ENCODE data around the gene ESPNL.
"Not testable (repeated sequence)": the region's sequence is repeated elsewhere in the genome, so short reads cannot be mapped to it uniquely, and the experiment has no call there.

ESPNL gene

DNA sequence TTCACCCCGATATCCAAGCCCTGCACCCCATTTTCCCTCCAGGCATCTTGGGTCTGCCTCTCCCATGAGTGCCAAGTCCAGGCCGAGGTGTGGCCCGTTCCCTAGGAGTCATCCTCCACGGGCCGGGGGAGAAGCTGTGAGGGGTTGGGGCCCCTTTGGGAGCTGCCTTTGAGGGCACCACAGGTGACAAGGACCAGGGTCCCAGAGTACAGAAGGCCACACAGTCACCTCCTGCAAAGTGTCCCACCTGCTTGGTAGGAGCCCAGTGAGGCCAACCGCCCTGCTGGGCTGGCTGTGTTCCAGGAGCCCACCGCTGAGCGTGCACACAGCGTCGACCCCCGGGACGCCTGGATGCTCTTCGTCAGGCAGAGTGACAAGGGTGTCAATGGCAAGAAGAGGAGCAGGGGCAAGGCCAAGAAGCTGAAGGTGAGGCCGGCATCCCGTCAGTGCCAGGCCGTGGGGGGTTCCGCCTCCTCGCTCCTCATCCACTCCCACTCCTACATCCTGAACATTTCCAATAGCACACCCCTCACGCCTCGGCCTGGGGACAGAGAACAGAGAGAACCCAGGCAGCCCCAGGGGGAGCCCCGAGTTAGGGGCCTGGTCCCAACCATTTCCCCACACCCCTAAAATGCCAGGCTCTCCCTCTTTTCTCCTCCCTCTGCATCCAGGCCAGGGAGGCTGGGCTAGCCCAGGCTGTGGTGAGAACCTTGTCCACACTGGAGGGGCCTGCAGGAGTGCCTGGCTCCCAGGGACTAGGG, 61.3 kb downstream of the ESPNL start:
- no peak for DNase-seq

DNA sequence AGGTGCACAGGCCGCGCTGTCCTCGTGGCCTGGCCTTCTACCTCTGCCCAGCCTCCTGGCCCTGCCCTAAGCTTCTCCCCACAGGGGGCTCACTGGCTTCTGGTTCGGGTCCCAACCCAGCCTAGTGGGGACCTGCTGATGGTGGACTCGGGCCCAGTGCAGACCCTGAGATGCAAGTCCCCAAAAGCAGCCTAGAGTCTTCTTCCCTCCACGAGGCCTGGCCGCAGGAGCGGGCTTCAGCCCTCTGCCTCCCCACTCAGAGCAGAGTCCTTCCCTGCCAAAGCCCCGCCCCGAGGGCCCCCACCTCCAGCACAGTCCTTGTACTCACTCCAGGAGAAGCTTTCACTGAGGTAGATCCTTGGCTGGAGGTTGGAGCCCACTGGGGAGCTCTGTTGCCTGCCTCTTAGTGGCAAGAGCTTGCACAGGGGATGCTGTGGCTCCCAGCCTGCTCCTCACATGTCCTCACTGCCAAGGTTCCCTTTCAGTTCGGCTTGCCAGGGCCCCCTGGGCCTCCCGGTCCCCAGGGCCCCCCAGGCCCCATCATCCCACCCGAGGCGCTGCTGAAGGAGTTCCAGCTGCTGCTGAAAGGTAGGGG, 62.2 kb downstream of the ESPNL start:
- DNase-seq = no peak

DNA sequence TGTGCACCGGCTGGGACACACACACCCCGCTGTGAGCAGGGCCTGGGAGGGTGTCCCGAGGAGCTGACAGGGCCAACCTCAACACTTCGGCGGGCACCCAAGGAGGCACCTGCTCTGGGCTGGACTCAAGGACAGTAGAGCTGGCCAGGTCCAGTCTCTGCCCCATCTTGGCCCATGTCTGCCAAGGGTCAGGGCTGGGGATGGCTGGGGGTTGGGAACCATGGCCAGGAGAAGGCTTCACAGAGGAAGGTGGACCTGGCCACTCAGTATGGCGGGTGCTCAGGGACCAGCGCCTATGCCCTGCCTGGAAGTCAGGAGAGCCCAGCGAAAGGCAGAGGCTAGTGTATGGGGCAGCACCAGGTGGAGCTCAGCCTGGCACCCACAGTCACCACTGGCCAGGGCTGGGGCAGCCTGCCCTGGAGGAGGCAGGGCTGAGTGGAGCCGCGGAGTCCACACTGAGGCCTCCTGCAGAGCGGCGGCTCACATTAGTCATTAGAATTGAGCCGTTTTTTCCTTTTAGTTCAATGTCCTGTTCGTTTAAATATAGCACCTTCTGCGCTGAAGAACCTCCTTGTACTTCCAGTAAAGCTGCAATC, 62.8 kb downstream of the ESPNL start:
- no peak for DNase-seq

DNA sequence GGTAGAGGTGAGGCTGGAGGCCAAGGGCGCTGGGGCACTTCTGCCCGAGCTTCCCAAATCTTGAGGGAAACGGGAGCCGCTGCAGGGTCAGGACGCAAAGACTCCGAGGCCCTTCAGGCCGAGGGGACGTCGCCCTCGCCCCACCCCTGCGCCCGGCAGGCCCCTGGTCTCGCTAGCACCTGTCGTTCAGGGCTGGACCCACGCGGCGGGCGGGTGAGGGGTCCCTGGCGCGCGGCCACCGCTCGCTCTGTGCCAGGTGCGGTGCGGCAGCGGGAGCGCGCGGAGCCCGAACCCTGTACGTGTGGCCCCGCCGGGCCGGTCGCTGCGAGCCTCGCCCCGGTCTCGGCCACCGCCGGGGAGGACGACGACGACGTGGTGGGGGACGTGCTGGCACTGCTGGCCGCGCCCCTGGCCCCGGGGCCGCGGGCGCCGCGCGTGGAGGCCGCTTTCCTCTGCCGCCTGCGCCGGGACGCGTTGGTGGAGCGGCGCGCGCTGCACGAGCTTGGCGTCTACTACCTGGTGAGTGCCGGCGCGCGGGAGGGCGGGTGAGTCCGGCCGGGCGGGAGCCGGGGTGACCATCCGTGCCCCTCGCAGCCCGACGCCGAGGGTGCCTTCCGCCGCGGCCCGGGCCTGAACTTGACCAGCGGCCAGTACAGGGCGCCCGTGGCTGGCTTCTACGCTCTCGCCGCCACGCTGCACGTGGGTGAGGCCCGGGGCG, 63.5 kb downstream of the ESPNL start:
- DNase-seq = no peak

DNA sequence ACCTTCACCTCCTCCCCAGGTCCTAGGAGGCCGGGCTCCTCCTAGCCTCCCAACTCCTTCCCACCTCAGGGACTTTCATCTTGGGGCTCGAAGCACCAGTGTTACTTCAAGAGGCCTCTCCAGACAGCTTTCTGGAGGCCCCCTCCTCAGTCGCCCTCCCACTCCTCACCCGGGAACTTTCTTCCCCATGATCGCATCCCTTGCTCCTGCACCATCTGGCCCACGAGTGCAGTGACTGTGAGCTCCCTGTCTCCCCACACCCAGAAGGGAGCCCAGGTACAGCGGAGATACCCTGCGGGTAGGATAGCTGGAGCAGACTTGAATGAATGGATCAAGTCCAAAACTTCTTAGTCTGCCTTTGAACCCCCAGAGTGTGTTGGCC, 64.8 kb downstream of the ESPNL start:
- DNase-seq = no peak

DNA sequence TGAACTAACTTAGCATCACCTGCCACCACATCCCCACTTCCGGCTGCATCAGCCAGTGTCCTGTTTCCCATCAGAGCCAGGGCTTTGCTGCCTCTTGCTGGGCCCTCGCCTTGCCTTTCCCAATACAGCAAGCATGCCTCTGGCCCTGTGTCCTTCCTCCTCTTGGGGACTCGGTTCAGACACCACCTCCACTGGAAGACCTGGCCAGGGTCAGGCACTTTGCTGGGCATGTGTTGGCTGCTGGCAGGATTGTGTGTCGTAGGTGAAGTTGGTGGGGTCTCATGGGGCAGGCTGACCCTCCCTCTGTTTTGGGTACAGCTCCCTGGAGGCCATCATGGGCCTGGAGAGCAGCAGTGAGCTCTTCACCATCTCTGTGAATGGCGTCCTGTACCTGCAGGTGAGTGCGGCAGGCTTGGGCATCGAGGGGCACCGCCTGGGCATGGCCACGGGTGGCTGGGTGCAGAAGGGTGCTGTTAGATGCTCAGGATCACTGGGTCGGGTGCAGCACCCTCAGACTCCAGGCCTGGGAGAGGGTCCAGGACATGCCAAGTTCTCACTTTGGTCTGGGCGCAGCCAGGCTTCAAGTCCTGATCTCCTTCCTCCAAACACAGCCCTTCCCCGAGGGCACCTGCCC, 65.3 kb downstream of the ESPNL start:
- DNase-seq = no peak

DNA sequence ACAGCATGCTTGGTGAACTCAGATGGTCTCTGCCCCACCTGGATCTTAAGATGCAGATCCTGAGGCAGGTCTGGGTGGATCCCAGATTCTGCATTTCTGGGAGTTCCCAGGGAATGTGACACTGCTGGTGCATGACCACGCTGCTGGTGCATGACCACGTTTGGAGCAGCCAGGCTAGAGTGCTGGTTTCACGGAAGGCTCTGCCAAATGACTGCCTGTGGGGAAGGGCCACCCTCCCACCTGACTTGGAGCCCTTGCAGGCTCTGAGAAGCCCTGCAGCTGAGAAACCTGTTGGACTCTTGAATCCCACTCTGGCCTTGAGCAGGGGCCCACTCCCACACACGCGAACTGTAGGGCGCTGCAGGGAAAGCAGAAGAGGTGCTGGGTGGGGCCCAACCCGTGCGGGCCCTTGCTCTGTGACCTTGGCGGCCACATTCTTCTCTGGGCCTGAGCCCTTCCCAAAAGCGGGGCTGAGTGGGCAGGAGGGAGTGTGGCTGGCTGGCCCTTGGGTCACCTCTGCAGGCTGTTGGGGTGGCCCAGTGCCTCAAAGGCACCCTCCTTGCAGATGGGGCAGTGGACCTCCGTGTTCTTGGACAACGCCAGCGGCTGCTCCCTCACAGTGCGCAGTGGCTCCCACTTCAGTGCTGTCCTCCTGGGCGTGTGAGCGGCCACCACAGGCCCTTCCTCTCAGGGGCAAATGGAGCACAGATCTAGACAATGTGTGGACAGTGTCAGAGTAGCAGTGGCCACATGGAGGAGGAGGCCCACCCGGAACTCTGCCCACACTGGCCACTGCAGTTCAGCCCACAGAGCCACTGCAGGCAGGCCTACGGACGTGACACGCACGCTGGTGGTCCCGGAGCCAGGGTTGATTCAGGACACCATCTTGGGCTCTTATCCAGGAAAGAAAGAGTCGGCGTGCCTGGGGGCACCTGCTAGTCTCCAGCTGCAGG, 66.5 kb downstream of the ESPNL start:
- DNase-seq = no peak

DNA sequence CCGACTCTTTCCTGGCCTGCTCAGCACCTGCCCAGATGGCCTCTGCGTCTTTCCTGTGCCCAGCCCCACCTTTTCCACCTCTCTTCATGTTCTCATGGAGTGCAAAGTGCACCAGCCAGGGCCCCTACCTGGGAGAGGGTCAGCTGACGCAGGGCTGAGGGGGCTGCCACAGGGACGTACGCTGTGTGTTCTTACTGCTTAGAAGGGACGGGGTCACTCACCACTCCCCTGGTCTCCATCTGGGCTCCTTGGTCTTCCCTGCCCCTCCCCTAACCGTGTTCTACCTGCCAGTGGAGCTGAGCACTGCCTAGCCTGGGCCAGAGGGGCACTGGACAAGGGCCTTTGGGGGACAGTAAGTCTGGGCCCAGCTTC, 67.2 kb downstream of the ESPNL start:
- DNase-seq = no peak

DNA sequence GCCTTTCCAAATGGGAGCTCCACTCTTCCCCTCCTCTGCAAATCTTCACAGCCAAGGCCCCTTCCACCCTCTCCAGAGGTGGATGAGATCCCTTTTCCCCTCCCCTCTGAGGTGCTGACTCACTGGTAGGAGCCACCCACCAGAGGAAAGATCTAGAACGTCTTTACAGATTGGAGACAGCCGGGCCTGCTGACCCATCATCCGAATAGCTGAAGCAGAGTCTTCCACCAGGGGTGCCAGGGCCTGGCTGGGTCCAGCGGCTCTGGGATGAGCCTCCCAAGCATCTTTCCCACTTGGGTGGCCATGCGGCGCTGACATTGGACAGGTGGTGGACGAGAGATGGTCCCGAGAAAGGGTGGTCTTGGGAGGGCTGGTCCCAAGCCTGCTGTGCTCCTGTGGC, 67.6 kb downstream of the ESPNL start:
- no peak for DNase-seq

DNA sequence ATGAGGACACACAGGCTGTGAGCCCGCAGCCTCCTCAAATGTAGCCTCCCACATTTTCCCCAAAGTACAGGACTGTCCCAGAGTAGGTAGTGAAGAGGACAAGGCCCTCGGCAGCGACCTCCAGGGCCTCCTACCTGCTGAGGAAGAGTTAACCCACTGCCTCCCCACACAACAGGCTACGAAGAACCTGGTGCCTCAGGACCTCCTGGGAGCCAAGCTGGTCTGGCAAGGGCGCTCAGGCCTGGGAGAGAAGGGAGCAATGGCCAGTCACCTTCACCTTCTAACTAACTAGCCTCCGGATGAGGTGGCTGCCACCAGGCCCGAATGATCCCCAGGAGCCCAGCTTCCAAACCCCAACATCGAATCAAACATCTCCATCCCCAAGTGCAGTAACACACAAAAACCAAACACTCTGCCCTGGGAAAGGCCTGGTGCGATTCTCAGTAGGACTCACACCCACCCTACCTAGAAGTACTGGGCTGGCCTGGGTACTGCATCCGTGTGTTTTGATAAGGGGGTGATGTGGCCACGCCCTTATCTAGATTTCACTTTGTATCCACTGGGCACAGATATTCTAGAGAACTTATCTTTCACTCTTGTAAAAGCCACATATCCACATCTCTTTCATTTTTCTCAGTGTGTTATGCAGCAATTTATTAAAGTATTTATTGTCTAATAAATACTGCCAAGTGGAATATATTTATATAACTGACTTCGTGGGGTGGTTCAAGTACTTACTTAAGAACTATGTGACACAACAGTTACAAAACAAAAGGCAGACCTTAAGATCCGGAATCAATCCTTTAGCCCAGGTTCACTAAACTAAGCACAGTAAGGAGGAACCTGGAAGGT, 68.3 kb downstream of the ESPNL start:
- DNase-seq = no peak

DNA sequence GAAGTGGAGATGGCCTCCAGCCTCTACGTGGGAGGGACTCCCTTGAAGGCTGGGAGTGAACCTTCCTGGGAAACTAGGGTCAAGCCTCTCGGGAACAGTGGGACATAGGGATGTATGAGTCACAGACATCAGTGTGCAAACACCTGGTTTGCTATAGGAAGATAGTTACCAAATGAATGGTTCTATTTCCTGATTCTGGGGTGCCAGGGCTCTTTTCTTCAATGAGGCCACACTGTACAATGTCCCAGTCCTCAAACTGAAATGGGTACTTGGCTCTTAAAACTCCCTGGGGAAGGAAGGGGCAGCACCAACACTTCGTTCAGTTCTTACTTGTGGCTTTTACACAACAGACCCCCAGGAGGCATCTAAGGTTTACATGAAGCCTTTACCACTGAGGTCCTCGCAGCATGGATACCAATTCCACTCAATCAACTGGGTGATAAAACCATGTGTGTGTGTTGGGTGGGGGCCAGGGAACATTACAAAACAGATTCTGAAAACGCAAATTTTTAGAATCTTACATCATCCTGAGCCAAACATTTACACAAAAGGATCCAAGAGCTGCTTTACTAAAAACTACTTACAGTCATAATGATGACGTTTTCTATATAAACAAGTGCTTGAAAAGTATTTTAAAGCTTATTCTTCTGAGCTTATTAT, 69.0 kb downstream of the ESPNL start:
- DNase-seq = no peak

DNA sequence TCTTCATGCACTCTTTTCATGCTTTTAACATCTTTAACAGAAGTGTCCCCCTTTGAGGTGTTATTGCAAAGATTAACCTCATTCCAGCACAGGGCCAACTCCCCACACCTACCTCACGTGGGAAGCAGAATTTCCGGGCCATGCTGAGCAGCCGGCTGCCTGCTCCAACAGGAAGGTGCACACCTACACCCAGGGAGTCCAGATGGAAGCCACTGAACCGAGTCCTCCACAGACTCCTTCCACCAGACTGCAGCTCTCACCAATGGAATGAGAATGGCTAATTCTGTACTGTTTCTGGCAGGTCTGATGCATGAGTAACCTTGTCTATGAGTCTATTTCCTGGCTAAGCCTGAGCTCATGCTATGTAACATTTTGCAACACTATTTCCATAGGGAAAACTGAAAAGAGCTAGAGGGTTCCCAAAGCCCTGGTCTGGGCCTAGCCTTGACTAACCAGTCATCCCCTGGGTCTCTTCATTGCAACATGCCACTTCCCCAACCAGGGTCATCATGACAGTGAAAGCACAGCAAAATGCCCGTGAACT, 69.6 kb downstream of the ESPNL start:
- DNase-seq = no peak

DNA sequence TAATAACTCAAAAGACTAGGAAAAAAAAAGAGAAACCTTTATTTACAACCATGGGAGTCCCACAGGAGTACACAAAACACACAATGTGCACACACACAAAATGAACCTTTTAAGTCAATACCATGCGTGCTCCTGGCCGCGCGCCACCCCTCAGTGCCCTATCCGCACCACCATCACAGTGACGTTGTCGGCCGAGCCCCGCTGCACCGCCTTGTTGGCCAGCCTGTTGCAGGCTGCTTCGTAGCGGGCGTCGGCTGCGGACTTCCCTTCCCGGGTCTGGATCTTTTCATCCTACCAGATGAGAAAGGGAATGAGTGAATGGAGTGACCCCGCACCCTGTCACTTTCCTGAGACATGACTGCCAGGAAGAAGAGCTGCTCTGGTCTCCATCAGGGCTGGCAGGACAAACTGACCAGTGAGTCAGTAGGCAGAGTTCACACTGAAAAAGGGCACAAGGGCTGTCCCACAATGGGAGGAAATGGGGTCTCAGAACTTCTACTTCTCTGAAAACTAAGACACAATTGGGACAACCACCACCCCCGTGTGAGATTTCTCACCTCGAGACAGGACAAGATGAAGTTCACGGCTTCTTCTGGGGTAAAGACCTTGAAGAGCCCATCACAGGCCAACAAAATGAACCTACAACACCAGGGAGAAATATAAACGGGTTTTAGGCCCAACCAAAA, 70.4 kb downstream of the ESPNL start:
- DNase-seq = no peak

DNA sequence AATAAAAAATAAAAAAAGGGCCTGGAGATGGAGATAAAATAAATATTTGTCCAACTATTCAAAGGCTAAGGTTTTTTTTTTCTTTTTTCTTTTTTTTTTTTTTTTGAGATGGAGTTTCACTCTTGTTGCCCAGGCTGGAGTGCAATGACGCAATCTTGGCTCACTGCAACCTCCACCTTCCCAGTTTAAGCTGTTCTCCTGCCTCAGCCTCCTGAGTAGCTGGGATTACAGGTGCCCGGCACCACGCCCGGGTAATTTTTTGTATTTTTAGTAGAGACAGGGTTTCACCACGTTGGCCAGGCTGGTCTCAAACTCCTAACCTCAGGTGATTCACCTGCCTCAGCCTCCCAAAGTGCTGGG, 70.9 kb downstream of the ESPNL start:
- not testable (repeated sequence) for DNase-seq

DNA sequence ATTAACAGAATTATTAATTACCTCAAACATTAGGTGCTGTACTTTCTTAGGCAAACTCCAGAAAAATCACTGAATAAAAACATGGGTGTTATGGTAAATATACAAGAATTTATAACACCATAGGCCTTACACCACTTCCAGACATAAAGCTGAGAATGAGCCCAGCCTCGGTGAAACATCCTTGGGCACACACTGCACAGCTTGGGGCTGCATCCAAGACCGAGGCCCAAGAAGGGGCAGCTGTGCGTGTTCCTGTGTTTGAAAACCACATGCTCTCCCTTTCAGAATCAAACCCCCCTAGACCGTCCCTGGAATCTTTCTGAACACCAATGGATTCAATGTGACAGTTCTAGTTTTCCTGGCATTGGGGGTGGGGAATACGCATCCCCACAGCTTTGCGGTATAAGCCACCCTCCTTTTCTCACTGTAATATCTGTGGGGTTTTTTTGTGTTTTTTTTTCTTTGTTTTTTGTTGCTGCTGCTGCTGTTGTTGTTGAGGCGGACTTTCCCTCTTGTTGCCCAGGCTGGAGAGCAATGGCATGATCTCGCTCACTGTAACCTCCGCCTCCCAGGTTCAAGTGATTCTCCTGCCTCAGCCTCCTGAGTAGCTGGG, 71.5 kb downstream of the ESPNL start:
- DNase-seq = no peak

DNA sequence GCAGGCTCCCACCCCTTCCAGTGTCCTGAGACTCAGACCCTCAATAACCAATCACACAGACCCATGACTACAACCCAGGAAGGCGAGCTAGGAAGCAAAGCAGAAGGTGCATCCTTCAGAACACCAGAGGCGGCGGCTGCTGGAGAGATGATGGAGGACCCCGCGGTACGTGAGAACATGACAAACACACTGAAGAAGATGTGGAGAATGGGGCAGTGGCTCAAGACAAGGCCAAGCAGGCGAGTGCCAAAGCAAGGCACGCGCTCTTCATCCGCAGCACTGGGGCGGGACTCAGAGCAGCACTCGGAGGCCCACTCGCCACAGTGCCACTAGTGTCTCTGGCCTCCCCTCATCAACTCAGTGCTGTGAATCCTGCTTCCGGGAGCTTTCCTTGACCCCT, 72.3 kb downstream of the ESPNL start:
- DNase-seq = no peak

DNA sequence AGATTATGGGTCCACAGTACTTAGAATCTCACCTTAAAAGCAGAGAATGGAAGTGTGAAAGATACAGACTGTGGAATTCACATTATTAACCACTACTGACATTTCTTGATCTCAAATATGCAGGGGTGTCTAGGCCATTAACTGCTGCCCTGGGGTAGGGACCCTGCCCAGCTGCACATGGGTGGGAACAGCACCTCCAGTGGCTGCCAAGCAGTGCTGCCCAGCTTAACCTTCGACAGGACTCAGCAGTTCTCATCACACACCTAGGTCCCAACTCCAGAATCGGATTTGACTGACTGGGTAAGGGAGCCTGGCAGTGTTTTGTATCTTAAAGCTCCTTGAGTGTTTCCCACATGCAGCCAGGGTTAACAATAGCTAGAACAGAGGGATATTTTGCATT, 73.6 kb downstream of the ESPNL start:
- DNase-seq = no peak

DNA sequence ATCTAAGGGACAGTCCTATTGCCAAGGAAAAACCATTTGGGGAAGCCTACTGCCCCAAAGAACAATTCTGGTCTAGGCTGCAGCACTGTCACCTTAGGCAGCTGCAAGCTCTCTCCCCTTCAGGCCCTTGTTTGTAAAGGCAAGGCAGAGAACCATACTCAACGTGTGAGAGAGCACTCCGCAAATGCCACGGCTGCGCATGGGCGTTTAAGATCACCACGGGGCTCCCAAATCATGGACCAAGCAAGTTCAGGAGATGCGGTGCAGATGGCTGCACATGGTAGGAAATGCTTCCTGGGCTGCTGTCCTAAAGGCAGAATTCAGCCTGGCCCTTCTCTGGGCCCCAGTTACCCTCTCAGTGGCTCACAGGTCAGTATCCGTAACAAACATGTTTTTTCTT, 74.2 kb downstream of the ESPNL start:
- no peak for DNase-seq

DNA sequence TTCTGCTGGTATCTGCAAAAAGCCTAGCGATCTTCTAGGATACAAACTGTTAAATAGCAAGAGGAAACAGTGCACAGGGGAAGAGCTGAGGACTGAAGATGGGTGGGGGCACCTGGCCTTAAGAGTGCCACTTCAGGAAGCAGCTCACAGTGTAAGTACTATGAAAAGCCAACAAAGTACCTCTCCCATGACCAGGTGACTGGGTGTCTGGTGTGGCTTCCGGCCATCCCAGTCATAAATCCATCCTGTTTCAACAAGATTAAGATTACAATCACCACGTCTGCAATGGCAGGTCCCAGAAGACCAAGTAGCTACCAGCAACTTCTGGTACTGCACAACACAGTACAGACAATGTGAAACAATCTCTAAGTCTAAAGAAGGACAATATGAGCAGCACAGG, 74.6 kb downstream of the ESPNL start:
- no peak for DNase-seq
